H4 (cell line): ENCODE measurements around the gene ZNF366. TPM values are rescaled to one million over a fixed set of nuclear protein-coding genes. Genes with fewer than 3 reads are reported as not detected.

Experiments
- DNase-seq: peaks from one replicate; pipeline ENCODE4 v3.0.0-alpha.2; 2015; ENCODE audit warnings: low spot score
- total RNA-seq: library from RNA; depleted of rRNA; stranded (reverse); fragments of >200 nt; shearing (Covaris generic); gene quantifications from 2 replicates; pipeline ENCODE4 v1.2.3, GENCODE V29; 2014

ZNF366 gene
- total RNA-seq, 1 experiment from 2014 or later = not detected

DNA sequence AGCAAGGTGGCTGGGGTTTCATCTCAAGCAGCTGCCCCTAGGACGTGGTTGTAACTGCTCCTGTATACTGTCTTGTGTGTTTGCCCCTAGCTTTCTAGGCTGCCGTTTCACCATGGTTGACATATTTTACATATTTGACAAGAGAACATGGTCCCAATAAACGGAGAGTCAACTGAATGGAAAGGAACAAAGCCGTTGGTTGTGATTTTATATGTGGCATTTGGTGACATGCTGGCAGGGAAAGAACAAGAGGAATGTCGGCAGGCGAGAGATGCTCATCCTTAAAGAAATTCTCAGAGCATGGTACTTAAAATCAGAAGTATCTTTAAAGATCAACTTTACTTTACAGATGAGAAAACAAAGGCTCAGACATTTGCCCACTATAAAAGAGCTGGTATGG is 11.8 kb downstream of the ZNF366 start:
- no peak for DNase-seq

DNA sequence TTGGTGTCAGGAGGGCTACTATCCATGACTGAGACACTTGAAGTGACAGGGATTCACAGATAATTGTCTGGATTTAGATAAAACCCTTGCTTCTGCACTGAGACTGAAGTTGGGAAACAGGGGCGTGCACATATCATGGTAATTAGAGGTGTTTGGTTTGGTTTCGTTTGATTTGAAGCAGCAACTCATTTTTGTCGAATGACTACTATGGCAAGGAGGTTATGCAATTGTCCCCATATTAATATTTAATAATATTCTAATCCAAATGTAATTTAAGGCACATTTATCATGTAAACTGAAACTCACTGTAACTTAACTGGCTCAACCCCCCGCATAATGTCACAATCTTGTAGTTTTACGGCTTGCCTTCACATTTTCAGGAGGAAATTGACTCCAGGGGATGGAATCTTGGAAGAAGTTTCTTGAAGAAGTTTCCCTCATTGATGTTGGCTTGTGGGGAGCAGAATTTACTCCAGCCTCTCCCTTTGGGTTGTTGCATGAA is 12.5 kb downstream of the ZNF366 start:
- DNase-seq = no peak

DNA sequence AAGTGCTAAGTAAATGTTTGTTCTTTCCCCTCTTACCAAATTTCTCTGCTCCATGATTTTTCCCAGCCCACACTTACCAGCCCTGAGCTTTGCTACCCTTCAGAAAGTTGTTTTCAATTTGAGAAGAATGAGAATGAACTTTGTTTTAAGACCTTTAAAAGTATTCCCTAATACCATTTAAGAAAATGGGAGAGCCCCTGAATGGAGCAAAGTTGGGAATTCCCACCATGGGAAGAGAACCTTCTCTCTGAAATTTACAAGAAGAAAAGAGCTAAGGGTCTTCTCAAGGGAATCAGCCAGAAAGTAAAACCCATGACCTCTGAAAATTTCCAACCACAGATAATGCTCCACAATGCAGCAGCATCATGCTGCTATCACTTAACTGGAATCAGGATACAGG is 17.7 kb downstream of the ZNF366 start:
- no peak for DNase-seq

DNA sequence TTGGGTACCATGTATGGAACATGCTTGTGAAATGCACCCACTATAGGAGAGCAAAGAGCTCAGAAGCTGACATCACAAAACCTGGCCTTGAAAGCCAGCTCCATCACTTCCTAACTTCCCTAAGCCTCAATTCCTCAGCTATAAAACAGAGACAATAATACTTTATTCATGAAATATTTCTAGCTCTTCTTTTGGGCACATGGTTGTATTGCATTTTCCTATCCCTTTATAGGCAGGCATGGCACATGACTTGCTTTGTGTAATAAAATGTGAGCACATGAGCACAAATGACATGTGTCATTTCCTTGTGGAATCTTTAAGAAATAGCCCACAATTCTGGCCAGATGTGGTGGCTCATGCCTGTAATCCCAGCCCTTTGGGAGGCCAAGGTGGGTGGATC is 18.5 kb downstream of the ZNF366 start:
- no peak for DNase-seq

DNA sequence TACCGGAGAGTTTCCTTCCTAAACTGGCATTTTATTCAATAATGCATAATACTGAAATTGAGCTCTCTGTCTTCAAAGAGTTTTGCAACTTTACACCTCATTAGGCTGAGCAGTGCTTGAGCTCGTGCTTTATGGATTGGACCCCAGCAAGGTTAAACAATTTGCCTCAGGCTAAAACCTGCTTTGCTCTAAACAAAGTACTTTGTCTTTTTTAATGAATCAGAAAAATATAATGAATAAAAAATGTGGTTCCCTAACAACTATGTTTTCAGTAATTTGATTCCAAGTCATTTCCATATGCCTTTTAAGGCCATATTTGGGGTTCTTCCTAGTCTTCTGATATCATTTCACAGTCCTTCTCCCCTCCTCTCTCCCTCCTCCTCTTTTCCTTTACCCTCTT is 20.0 kb downstream of the ZNF366 start:
- DNase-seq = no peak

DNA sequence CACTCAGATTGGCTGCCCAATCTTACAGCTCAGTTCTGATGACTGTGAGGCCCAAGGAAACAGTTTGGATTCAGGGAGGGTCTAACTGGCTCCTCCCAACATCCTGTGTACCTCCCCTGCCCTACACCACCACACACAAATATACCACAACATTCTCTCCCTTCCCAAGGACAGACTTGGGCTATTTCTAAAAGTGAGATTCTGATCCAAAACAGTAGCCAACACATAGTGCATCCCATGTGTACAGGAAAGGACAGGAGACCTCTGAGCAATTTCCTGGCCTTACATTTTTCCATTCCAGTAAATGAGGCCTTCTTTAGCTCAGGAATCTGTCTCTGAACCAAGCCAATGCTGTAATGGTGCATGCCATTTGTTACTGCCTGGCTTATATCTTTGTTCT is 20.8 kb downstream of the ZNF366 start:
- DNase-seq = no peak

DNA sequence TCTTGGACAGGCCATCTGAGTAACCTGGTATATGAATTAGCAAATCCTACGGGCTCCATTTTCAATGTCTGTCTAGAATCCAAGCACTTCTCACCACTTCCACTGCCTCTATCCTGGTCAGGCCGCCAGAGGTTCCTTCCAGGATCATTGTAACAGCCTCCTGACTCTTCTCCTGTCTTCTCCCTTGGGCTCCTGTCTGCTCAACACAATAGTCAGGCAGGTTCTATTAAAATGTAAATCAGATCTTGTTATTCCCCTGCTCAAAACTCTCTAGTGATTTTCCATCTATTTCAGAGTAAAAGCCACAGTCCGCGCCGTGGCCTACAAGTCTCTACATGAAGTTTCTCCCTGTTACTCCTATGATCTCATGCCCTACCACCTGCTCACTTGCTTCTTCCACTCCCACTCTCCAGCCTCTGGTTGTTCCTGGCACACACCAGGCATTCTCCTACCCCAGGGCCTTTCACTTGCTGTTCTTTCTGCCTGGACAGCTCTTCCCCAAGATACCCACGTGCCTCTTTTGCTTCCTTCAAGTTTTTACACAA is 21.7 kb downstream of the ZNF366 start:
- DNase-seq = no peak

DNA sequence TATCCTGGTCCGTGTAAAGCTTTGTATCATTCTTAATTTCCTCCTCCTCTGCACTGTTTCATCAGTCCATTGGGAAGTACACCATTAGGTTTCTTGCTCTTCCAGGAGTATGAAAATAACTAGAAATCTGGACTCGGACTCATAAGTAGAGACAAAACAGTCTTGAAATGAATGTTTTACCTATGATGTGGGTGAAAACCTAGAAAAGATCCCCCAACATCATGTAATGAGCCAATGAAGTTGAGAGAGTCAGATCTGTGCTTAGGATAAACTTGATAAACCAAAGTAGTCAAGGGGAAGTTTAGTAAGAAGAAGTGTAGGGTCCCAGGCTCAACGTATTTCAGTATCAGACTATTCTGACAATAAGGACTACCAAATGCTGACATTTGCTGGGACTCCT is 25.2 kb downstream of the ZNF366 start:
- DNase-seq = no peak

DNA sequence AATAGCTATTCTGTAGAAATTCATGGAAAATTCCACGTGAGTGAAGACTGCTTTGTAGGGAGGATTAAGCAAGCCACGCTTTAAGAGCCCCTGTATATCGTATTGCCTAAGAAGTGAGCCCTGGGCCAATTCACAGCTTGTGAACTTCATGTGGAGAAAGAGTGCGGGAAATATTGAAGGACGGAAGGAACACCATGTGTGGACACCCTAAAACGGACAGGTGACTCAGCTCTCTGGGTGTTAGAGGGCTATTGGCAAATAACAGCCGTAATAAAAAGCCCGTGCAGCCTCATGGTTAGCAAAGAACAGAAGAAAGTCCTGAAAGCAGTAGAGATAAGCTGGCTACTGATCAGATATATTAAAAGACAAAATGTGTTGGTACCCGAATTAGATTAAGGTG is 26.4 kb downstream of the ZNF366 start:
- no peak for DNase-seq

DNA sequence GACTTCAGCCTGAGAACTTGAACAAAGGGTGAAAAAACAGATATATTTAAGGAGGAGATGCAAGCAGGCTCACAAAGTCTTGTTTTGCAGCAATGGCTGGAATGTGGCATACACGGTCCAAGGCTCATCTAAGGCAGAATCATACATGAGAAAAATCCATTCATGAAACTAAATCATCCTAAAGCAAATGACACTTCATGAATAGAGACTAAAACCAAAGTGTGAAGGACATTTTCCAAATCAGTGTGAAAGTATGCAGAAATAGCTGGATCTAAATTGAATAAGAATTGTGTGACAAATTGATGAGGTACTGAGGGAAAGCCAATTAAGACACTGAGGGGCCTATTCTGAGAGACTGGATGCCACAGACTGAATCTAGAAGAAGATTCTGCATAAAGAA is 27.3 kb downstream of the ZNF366 start:
- no peak for DNase-seq

DNA sequence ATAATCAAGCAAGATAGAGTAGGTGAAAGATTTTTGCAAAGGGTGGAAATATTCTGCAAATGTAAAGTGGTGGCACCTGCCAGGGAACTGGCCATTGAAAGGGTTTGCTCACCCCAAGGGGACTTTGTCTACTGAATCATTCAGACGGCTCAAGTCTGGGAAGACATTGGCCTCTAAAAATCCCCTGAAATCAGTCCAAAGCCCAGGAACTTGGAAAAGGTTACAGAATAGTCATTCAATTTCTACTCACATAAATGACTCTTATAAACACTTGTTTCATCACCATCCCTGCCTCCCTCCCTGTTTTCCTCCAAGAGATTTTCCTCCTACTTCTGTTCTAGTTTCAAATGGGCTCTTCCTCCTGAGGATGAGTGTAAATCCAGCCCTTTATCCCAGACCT is 28.5 kb downstream of the ZNF366 start:
- no peak for DNase-seq

DNA sequence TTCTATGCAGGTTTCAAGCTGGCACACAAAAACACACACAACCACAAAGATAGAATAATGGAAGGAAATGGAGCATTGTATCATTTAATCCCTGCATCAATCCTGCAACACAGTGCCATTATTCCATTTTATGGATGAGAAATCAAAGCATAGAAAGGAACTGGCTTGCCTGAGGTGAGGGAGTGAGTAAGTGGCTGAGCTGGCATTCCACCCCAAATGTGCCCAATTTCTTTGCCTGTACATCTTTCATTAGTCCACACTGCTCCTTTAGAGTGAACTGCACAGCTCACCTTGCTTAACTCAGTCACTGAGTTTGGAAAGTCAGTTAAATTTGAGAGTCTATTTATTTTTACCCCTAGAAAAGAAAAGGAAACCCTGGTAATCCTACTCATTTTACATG is 28.9 kb downstream of the ZNF366 start:
- no peak for DNase-seq

DNA sequence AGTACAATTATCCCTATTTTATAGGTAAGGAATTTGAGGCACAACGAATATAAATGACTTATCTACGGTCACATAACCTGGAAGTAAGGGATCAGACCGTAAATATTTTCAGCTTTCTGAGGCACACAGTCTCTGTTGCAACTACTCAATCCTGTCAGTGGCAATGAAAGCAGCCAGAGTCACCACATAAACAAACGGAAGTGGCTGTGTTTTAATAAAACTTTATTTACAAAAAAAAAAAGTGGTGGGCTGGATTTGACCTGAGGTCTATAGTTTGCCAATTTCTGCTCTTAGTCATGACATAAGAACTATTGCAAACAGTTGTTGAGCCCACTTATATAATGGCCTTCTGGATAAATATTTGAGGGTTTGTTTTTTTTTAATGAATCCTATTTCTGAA is 29.6 kb downstream of the ZNF366 start:
- no peak for DNase-seq

DNA sequence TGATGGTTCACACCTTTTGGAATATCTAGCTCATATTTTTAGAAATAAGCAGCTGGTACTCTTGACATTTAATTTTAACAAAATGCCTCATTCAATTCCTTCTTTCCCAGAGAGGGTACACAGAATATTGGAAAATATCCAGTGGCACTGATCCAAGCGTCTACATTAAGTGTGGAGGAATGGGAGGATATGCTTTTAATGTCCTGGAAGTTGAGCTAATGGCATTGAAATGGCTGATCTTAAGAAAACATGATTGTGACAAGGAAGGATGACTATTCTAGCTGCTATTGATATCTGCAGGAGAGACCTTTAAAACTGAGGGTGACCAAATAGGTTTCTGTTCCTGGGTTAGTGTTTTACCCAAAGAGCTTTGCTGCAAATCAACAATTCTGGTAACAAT is 30.0 kb downstream of the ZNF366 start:
- no peak for DNase-seq

DNA sequence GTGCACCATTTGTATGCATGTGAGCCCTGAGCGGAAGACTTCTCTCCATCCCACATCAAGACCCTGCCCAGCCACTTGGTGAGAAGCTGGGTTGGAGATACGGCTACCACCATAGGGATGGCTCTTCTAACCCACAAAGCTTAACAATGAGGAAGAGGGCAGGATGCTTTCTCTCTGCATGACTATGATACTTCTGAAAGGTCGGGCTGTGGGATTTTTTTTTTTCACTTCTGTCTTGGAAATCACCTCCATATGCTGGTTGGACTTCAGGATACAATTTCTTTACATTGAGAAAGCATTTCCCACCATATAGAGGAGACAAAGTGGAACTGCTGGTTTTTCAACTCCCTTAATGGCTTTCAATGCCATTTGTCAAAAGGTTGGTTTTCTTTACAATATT is 30.5 kb downstream of the ZNF366 start:
- no peak for DNase-seq

DNA sequence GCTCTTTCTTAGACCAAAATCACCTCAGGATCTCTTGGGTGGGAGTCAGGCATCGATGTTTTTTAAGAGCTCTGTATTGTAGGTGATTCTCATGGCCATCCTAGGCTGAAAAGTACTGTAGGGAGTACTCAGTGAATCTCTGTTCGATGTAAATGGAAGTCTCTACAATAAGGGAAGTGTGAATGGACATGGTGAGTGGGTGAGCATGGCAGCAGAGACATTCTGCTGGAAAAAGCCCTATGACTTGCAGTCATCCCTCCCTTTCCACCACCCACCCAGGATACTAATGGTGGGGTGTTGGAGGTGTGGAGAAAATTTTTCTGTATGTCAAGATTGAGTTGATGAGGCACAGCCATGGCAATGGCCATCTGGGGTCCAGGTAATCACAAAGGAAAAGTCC is 30.9 kb downstream of the ZNF366 start:
- DNase-seq = no peak

DNA sequence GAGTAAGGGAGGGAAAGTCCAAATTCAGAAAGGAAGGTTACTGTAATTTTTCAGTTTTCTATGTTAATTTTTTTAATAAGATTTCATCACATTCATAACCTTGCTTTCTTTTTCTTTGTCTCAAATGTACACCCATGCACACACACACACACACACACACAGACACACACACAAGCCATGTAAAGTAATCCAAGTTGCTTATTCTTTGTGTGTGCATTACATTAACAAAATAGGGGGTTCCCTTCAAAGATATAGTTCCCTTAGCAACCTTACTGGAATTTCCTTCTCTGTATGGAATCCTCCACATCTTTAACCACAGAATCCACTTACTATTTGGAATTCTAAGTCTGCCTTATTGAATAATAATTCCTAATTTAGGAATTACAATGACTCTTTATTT is 32.7 kb downstream of the ZNF366 start:
- DNase-seq = no peak

DNA sequence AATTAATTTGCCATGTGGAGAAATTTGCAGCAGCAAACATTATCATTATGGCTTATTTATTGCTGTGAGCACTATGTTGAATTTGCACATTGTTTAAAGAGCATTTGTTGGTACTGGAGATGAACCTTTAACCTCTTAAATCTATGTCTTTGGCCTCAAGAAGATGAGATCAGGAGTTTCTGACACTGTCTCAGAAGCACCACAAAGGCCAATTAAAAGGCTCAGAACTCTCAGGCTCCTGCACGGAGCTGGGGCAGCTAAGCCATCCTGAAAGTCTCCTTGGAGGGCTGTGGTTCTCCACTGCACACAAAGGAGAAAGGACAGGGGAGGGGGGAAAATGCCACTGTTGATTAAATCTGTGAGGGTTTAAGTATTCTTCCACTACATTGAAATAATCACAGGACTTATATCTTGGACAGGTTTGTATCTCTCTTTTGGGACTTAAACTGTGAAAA is 33.1 kb downstream of the ZNF366 start:
- no peak for DNase-seq

DNA sequence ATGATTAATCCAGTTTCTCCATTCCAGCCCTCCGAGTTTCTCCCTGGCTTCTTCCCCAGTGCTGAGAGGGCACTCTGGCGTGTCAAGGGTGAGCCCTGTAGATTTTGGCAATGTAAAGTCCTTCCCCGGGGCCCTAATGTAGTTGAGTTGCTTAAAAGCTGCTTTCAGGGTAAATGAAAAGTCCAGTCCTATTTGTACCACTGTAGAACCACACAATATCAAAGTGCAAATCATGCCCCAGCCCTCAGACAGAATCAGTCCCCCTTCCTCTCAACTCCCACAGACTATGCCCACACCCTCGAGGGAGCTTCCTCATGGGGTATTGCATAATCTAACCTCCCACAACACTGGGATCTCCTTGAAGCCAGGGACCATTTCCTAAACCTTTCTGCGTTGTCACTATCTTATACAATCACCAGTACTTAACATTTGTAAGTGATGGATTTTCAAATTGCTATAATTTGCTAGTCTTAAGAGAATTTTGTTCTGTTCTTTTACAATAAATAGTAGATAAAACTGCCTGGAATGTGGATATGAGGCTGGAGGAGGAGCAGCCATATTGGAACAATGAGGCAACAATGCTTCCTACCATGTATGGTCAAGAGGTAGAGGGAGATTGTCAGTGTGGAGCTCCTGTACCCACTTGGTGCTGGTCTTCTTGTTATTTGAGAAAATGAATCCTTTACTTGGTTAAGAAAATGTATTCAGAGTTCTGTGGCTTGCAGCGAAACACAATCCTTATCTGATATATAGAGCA is 34.4 kb downstream of the ZNF366 start:
- no peak for DNase-seq

DNA sequence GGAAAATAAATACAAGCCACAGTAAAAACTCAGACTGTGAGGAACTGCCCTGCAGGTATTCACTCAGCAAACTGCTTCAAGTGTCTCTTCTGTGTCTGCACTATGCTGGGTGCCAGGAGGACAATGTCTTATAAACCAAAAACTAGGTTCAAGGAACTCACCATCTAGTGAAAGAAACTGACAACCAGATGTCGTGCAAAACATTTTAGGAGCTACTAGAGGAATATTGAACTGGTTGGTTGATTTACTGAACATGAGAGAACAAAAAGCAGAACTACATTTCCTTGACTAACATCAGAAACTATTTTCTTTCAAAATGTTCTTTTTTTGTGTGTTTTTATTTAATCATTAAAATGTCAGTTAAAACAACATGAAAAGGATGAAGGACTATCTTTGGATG is 35.2 kb downstream of the ZNF366 start:
- no peak for DNase-seq

DNA sequence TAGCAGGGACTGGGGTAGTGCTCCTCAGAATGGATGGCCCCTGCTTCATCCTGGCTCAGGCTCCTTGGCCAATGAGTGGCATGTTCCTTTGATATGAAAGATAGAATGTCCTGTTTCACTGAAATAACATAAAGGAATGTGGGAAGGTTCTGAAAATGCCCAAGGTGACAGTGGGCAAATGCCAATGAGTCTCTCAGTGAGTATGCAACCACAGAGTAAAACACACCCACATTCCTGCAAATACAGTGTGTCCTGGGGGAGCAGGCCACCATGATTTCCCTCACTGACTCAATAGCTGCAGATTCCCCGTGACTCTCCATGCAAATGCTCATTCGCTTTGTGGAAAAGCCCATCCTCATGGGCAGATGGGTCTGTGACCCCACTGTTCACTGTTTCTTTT is 36.4 kb downstream of the ZNF366 start:
- peak; percentile 56 for DNase-seq

DNA sequence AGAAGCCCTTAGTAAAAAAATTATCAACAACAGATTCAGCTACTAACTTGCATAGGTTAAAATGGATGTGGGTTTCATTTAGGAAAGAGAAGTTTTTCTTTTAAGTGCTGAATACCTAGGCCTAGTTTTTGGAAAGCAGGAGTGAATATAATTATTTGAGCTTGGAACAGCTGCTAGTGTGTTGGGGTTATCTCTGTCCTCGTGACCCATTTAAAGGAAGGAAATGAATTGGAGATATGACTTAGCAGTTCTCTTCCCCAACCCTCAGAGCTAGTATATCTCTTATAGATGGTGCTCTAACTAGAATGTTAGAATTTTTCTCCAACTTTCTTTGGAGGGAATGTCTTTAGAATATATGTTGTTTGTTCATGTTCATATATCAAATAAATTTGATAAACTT is 38.6 kb downstream of the ZNF366 start:
- DNase-seq = no peak

DNA sequence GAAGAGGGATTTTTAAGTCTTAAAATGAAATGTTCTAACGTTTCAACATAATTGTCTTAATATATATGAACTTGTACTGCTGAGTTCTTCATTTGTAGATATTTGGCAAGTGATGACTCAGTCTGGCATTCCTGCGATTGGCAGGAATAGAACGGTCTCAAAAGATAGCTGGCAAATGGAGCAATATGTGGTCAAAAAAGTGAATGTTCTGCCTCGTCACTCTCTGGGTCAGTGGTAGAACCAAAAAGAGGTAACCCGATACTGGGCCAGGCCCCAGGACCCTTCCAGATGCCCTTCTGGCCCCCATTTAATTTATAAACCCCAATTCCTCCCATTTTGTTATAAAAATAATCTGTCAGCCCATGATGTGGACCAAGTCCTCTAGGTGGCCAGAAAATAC is 39.2 kb downstream of the ZNF366 start:
- peak; percentile 48 for DNase-seq

DNA sequence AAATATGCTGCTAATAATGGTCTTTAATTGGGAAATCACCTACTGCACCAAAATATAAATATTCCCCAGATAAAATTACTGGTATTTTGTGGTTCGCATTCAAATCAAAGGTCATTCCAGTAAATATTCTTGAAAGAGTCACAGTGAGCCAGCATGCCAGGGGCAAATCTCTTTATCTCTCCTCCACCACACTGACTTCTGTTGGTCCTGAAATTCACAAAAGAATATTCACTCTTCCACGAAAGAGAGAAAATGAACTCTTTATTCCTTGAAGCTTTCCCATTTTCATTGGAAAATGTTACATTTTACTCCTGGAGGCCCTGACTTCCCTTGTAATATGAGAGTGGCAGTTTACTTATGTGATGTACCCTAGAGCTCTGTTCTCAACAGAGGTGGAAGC is 39.7 kb downstream of the ZNF366 start:
- no peak for DNase-seq
